MCF 10A (cell line): ENCODE data around the gene PROK2. TPM values are rescaled to one million over a fixed set of nuclear protein-coding genes. Genes with fewer than 3 reads are reported as not detected.

Source experiments
- BruUV-seq: library from RNA; stranded (reverse); fragments of 400-500 nt; replicated peaks from 2 replicates; lab custom pipeline; 2021; lab: Mats Ljungman, UMichigan
- CTCF ChIA-PET: fragments of 300-600 bp; sonication (Branson Sonifier 250); formaldehyde crosslinking; extraction: SDS; loops from one replicate; lab custom pipeline; 2021; ENCODE audit warnings: antibody characterized with exemption, inconsistent platforms; lab: Yijun Ruan, JAX
- POLR2A ChIA-PET: fragments of 300-600, 350-650 bp; sonication (Branson Sonifier 250); formaldehyde crosslinking; extraction: SDS; loops from one replicate; lab custom pipeline; 2020; ENCODE audit warnings: antibody characterized with exemption, inconsistent platforms; lab: Yijun Ruan, JAX
- DNase-seq: peaks from one replicate; pipeline ENCODE4 v3.0.0-alpha.2; 2018; ENCODE audit not compliant: unreplicated experiment
- H3K27ac Mint-ChIP-seq: one replicate; pipeline ENCODE4 v1.8.0; 2022; ENCODE audit warnings: mild to moderate bottlenecking, low read depth, mixed read lengths; ENCODE audit not compliant: unreplicated experiment
- H3K27me3 Mint-ChIP-seq: one replicate; pipeline ENCODE4 v1.8.0; 2022; ENCODE audit warnings: mixed read lengths; ENCODE audit not compliant: insufficient read depth, unreplicated experiment
- H3K36me3 Mint-ChIP-seq: one replicate; pipeline ENCODE4 v1.8.0; 2022; ENCODE audit warnings: mild to moderate bottlenecking, moderate library complexity, mixed read lengths; ENCODE audit not compliant: insufficient read depth, unreplicated experiment
- H3K4me1 Mint-ChIP-seq: one replicate; pipeline ENCODE4 v1.8.0; 2022; ENCODE audit warnings: mixed read lengths; ENCODE audit not compliant: insufficient read depth, unreplicated experiment
- H3K4me3 Mint-ChIP-seq: one replicate; pipeline ENCODE4 v1.8.0; 2022; ENCODE audit warnings: mild to moderate bottlenecking, moderate library complexity, mixed read lengths; ENCODE audit not compliant: unreplicated experiment
- H3K9me3 Mint-ChIP-seq: one replicate; pipeline ENCODE4 v1.8.0; 2022; ENCODE audit warnings: mixed read lengths; ENCODE audit not compliant: unreplicated experiment
- intact Hi-C: fragments of 100-400 bp; cut with micrococcal nuclease; formaldehyde crosslinking; loops from 2 replicates; pipeline ENCODE4 v1.14.1; 2022
- total RNA-seq: library from RNA; stranded (reverse); gene quantifications from 2 replicates; pipeline ENCODE4 v1.2.3, GENCODE V29; 2022
- TF ChIP-seq, protein P1 (sequence below): fragments of 200-600 bp; IDR thresholded peaks from one replicate; pipeline ENCODE4 v1.8.0; 2022; ENCODE audit warnings: antibody characterized with exemption, mild to moderate bottlenecking; ENCODE audit not compliant: unreplicated experiment

Gene PROK2
- total RNA-seq, 1 experiment from 2014 or later = not detected

DNA sequence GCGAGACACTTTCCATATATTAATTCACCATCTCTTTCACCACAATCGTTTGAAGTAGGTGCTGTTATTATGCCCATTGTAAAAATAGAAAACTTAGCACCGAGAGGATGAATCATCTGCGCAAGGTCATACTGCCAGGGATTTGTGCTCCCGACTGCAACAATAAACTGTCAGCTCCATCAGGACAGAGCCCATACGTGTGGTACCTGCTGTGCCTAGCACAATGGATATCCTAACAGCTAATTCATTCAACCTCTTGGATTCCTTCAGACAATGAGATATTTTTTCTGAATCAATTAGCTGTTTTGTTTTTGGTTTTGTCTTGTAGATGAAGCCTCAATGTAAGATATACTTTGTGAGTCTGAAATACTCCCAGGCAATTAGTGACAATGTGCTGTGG is 32.3 kb upstream of the PROK2 start:
- Mint-ChIP-seq H3K27me3 (no peaks in the 10 kb centered on the region), H3K4me3 (no peak overlapping the region), H3K27ac (no peak overlapping the region), H3K9me3 (no peaks in the 10 kb centered on the region), H3K36me3 (no peaks in the 10 kb centered on the region), H3K4me1 (no peaks in the 10 kb centered on the region)
- no TSS peak for BruUV-seq
- ChIA-PET POLR2A (interaction anchor here (1.6 kb wide), 1 partner anchor 9 kb away, joined by 3 read pairs; no protein-coding TSS in a partner anchor), CTCF (interaction anchor here (0.6 kb wide), 1 partner anchor 25 kb away, joined by 4 read pairs; no protein-coding TSS in a partner anchor)
- DNase-seq = no peak
- intact Hi-C loops = no loop called here
- TF ChIP-seq, protein P1, sequence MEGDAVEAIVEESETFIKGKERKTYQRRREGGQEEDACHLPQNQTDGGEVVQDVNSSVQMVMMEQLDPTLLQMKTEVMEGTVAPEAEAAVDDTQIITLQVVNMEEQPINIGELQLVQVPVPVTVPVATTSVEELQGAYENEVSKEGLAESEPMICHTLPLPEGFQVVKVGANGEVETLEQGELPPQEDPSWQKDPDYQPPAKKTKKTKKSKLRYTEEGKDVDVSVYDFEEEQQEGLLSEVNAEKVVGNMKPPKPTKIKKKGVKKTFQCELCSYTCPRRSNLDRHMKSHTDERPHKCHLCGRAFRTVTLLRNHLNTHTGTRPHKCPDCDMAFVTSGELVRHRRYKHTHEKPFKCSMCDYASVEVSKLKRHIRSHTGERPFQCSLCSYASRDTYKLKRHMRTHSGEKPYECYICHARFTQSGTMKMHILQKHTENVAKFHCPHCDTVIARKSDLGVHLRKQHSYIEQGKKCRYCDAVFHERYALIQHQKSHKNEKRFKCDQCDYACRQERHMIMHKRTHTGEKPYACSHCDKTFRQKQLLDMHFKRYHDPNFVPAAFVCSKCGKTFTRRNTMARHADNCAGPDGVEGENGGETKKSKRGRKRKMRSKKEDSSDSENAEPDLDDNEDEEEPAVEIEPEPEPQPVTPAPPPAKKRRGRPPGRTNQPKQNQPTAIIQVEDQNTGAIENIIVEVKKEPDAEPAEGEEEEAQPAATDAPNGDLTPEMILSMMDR = no peak

DNA sequence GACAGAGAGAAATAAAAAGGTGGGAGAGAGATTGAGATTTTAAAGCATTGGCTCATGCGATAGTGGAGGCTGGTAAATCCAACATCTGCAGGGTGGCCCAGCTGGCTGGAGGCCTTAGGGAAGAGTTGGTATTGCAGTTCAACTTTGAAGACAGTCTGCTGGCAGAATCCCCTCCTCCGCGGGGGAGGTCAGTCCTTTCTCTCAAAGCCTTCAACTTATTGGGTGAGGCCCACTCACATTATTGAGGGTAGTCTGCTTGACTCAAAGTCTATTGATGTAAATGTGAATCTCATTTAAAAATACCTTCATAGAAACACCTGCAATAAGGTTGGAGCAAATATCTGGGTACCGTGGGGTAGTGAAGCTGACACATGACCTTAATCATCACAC is 31.8 kb upstream of the PROK2 start:
- Mint-ChIP-seq H3K4me1 (no peaks in the 10 kb centered on the region), H3K27me3 (no peaks in the 10 kb centered on the region), H3K4me3 (no peak overlapping the region), H3K36me3 (no peaks in the 10 kb centered on the region), H3K27ac (no peak overlapping the region), H3K9me3 (no peaks in the 10 kb centered on the region)
- ChIA-PET POLR2A (interaction anchor here (1.6 kb wide), 1 partner anchor 10 kb away, joined by 3 read pairs; no protein-coding TSS in a partner anchor), CTCF (interaction anchor here (0.6 to 1.3 kb wide), 2 partner anchors 42 to 88 kb away, joined by 4 to 5 read pairs; no protein-coding TSS in a partner anchor)
- TF ChIP-seq, protein P1 = no peak
- BruUV-seq = no TSS peak
- intact Hi-C loops = no loop called here
- DNase-seq = no peak

DNA sequence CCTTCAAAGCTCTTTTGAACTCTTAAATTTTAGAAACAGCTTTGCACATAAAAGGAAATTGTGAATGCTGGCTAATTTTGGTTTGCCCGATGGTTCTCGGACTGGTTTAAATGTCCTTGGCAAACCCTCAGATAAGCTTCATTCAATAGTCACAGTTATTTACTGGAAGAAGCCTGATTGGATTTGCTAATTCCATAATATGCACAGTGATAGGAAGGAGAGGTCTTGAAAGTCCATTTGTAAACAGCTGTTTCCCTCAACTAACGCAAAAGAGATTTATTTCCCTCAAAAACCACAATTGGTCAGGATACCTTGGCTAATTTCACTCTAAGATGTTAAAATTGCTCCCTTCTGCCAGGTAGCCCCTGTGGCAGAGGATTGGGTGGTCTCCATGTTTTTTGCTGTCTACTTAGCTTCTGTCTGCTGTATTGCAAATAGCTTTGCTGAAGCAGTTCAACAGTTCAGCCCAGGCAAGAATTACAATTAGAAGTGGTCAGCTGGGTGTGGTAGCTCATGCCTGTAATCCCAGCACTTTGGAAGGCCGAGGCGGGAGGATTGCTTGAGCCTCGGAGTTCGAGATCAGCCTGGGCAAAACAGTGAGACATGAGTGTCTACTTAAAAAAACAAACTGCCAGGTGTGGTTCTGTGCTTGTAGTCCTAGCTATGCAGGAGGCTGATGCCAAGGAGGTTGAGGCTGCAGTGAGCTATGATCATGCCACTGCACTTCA is 30.6 kb upstream of the PROK2 start:
- ChIA-PET POLR2A (interaction anchor here (0.7 kb wide), 2 partner anchors 19 to 1034 kb away, joined by 3 read pairs; no protein-coding TSS in a partner anchor), CTCF (interaction anchor here (1.3 kb wide), 1 partner anchor 86 kb away, joined by 5 read pairs; no protein-coding TSS in a partner anchor)

DNA sequence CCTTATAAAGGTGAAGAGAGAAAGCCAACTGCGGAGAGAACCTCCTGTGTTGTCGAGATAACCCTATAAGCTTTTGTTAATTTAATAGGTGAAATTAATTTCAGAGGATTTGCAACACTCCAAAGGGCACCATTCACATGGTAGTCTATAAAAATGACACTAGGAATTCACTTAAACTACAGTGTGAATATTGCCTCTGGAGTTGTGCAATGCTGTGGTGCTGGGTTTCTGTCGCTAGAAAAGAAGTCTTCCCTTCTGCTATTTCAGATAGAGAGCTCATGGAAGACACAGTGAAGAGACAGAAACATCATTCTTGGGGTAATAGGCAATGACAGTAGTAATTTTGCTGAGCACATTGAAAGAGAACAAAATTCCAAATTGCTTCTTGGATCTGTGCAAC is 28.8 kb upstream of the PROK2 start:
- Mint-ChIP-seq H3K27ac (no peak overlapping the region), H3K27me3 (no peaks in the 10 kb centered on the region), H3K36me3 (no peaks in the 10 kb centered on the region), H3K9me3 (no peaks in the 10 kb centered on the region), H3K4me1 (no peaks in the 10 kb centered on the region), H3K4me3 (no peak overlapping the region)
- intact Hi-C loops = no loop called here
- TF ChIP-seq, protein P1 = no peak
- no TSS peak for BruUV-seq
- ChIA-PET POLR2A (interaction anchor here (0.6 kb wide), 1 partner anchor 1951 kb away, joined by 5 read pairs; no protein-coding TSS in a partner anchor), CTCF (interaction anchor here (0.6 to 1.4 kb wide), 4 partner anchors 11 to 1866 kb away, joined by 3 to 8 read pairs (median 4); no protein-coding TSS in a partner anchor)
- DNase-seq = no peak

More for the DNA sequence above, 30.6 kb upstream of the PROK2 start:
- Mint-ChIP-seq H3K4me3 (no peak overlapping the region), H3K27me3 (no peaks in the 10 kb centered on the region), H3K4me1 (no peaks in the 10 kb centered on the region), H3K36me3 (no peaks in the 10 kb centered on the region), H3K9me3 (no peaks in the 10 kb centered on the region), H3K27ac (no peak overlapping the region)
- DNase-seq = no peak
- TF ChIP-seq, protein P1 = no peak
- intact Hi-C loops = no loop called here
- no TSS peak for BruUV-seq
